ENCODE measurements around the gene ELOVL3.
"Not testable (repeated sequence)": the region's sequence is repeated elsewhere in the genome, so short reads cannot be mapped to it uniquely, and the experiment has no call there.

Gene ELOVL3

GRCh38 chr10:102227050-102227449 is 951 bp downstream of the ELOVL3 start:
- no peak for DNase-seq

- no peak for DNase-seq
Measured at GRCh38 chr10:102229810-102230263, 3.7 kb downstream of the ELOVL3 start.

GRCh38 chr10:102230264-102230860 is 4.3 kb downstream of the ELOVL3 start:
- DNase-seq = no peak

- DNase-seq = no peak
Measured at GRCh38 chr10:102230861-102231356, 4.8 kb downstream of the ELOVL3 start.

DNA sequence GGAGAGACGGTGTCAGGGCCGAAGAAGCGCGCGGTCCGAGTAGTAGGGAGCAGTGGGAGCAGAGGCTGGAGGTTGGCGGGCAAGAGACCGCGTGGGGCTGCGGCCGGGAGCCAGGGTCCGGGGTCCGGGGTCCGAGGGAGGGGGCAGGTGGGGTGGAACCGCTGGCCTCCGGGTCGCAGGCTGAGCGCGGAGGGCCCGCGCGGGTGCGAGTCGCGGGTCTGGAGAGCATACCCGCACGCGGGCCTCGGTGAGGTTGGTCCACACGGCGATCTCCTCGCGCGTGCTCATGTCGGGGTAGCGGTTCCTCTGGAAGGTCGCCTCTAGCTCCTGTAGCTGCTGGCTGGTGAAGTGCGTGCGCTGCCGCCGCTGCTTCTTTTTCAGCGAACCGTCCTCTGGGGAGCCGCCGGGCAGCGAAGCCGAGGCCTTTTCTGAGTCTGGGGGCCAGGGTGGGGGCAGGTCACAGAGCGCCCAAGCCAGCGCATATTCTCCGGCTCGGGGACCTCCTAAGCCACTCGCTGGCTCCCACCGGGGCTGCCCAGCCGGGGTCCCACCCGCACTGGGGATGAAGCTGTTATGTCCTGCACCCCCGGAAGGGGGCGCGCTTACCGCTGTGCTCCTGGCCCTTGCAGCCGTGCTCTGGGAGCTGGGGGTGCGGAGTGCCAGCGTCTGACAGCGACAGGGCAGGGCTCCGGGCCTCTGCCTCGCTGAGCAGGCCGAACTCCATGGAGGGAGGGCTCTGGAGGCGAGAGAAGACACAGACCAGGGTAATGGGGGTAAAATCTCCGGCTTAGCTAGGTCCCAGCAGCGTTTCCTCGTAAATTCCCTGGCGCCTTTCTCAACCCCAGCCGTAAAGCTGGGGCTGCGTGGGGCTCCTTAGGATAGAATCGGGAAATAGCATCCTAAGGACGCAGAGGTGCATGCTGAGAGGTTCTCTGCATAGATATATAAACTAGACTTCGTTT is 5.5 kb downstream of the ELOVL3 start:
- DNase-seq = no peak

- DNase-seq = no peak
Measured at GRCh38 chr10:102233997-102234396, 7.9 kb downstream of the ELOVL3 start.

GRCh38 chr10:102234888-102235597 is 8.9 kb downstream of the ELOVL3 start:
- no peak for DNase-seq

GRCh38 chr10:102235598-102235920 is 9.5 kb downstream of the ELOVL3 start:
- no peak for DNase-seq

GRCh38 chr10:102236006-102236405 is 9.9 kb downstream of the ELOVL3 start:
- no peak for DNase-seq

- no peak for DNase-seq
Measured at GRCh38 chr10:102237711-102238252, 11.7 kb downstream of the ELOVL3 start.

GRCh38 chr10:102240467-102241031 is 14.4 kb downstream of the ELOVL3 start:
- no peak for DNase-seq

GRCh38 chr10:102241032-102241443 is 14.9 kb downstream of the ELOVL3 start:
- DNase-seq = no peak

- DNase-seq = peak; percentile 43
Measured at GRCh38 chr10:102241444-102242117, 15.5 kb downstream of the ELOVL3 start, which contains the start of gene PITX3. Gene PITX3 (minus strand): TSS chr10:102241512. CDS start chr10:102232080, 9,432 bp downstream.

- DNase-seq = no peak
Measured at GRCh38 chr10:102242118-102242485, 16.0 kb downstream of the ELOVL3 start.

GRCh38 chr10:102243309-102243708 is 17.2 kb downstream of the ELOVL3 start:
- no peak for DNase-seq

DNA sequence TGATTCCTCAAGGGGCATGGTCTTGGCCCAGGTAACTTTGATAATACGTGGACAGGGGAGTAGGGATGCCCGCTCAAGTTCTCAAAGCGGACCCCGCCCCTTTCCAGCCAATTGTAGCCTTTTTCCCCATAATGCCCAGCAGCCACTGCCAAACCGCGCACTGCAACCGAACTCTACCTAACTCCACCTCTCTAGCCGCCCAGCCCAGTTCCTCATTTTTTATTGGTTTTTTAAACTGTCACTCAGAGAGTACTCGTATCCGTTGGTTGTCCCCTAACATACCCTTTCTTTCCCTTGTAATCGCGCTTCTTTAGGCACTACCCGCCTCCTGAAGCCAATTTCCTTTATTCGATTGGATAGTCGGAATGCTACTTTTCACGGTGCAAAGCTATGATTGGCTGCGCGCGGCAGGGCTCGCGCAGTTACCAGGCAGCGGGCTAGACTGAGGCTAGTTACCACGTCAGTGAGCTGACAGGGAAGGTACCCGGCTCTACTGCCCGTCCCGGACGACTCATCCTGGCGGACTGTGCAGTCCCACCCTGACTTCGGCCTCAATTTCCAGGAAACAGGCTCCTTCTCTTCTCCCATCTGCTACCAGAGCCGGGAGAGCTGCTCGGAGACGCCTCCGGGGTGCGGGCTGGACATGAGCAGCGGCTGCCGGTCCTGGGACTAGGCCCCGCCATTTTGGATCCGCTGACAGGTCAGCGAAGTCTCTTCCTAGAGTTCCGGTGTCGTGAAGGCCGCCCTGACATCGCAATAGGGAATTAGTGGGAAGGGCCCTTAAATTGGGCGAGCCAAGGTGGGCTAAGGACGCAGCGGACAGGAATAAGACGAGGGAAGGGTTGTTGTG is 19.2 kb downstream of the ELOVL3 start, which contains the start of gene GBF1:
Gene GBF1, plus strand, starts transcription at position 451 of the 850 bp plus-strand sequence. CDS start 13,407 bp downstream, outside the sequence.
- peak; percentile 99 for DNase-seq

GRCh38 chr10:102245932-102246251 is 19.8 kb downstream of the ELOVL3 start:
- DNase-seq = no peak

GRCh38 chr10:102246261-102246660 is 20.2 kb downstream of the ELOVL3 start:
- no peak for DNase-seq

GRCh38 chr10:102247734-102248133 is 21.6 kb downstream of the ELOVL3 start:
- DNase-seq = no peak

DNA sequence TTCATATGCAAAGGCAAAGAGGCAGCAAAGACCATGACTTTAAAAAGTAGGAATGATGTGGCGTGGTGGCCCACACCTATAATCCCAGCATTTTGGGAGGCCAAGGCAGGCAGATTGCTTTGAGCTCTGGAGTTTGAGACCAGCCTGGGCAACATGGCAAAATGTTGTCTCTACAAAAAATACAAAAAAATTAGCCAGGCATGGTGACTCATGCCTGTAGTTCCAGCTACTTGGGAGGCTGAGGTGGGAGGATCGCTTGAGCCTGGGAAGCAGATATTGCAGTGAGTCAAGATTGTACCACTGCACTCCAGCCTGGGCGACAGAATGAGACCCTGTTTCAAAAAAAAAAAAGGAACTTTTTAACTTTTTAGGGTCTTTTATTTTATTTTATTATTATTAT is 26.4 kb downstream of the ELOVL3 start:
- DNase-seq = not testable (repeated sequence)

GRCh38 chr10:102254426-102254825 is 28.3 kb downstream of the ELOVL3 start:
- no peak for DNase-seq

Data from NCI-H1436 treated with DMSO at 0.1 percent for 48 hours (cell line).